Measurements from ENCODE around the gene FARP2.
"Not testable (repeated sequence)": the region's sequence is repeated elsewhere in the genome, so short reads cannot be mapped to it uniquely, and the experiment has no call there.

Gene FARP2

GRCh38 chr2:241393524-241394196, 37.6 kb downstream of the FARP2 start:
- Histone ChIP-seq H3K4me2 (ENCODE audit: insufficient read depth, low read length, poor library complexity, severe bottlenecking) (no peak overlapping the region), H4K8ac (ENCODE audit: low read depth, low read length) (no peak overlapping the region), H3K27ac (replicated peaks; ENCODE audit: low read length) (peak overlapping the region; percentile 4), H2AK5ac (ENCODE audit: low read depth, low read length) (no peak overlapping the region), H3K79me1 (ENCODE audit: low read depth, low read length) (no peaks in the 10 kb centered on the region), H3K4me3 (ENCODE audit: low read length in 2 of 2) (no peak overlapping the region), H4K91ac (ENCODE audit: low read depth, low read length, poor library complexity) (no peak overlapping the region), H3K14ac (ENCODE audit: low read length) (no peak overlapping the region), H3K27me3 (ENCODE audit: control insufficient read depth in 3 of 3, insufficient read depth in 3 of 3, low read depth in 1 of 3, low read length in 3 of 3) (no peaks in the 10 kb centered on the region), H2BK5ac (ENCODE audit: low read length) (no peak overlapping the region), H2BK120ac (ENCODE audit: low read depth, low read length) (no peak overlapping the region), H3K9me3 (replicated peaks in 1 of 2; ENCODE audit: control insufficient read depth in 2 of 2, insufficient read depth in 1 of 2, low read depth in 1 of 2, low read length in 2 of 2) (peaks cover under 1 to 1% of the 10 kb centered on the region in 2 donors), H3K36me3 (replicated peaks in 1 of 2; ENCODE audit: control insufficient read depth in 2 of 2, insufficient read depth in 2 of 2, low read length in 2 of 2) (peaks cover 4 to 14% of the 10 kb centered on the region in 2 donors), H3K18ac (ENCODE audit: low read length) (no peak overlapping the region), H3K9ac (ENCODE audit: low read depth, low read length, poor library complexity) (no peak overlapping the region), H2BK12ac (ENCODE audit: low read length) (no peak overlapping the region), H2AFZ (ENCODE audit: low read length) (no peak overlapping the region), H3K23ac (ENCODE audit: low read depth, low read length, poor library complexity) (no peak overlapping the region), H3K4ac (ENCODE audit: low read length) (no peak overlapping the region), H2BK15ac (ENCODE audit: low read length) (no peak overlapping the region), H3K4me1 (ENCODE audit: control insufficient read depth in 2 of 2, insufficient read depth in 1 of 2, low read depth in 1 of 2, low read length in 2 of 2) (no peaks in the 10 kb centered on the region)
- DNase-seq (ENCODE audit: low spot score) = no peak
- WGBS, 2 donors (ENCODE audit: extremely low coverage in 2 of 2, insufficient read length in 2 of 2, insufficient replicate concordance in 1 of 2) = no CpG with 5 or more reads among the region's 3 CpGs

GRCh38 chr2:241396809-241397208, 40.7 kb downstream of the FARP2 start:
- not testable (repeated sequence) for H3K9me3 ChIP-seq (replicated peaks in 1 of 2; ENCODE audit: control insufficient read depth in 2 of 2, insufficient read depth in 1 of 2, low read depth in 1 of 2, low read length in 2 of 2); H3K4me1 ChIP-seq (ENCODE audit: control insufficient read depth in 2 of 2, insufficient read depth in 1 of 2, low read depth in 1 of 2, low read length in 2 of 2); H3K4ac ChIP-seq (ENCODE audit: low read length); H2BK120ac ChIP-seq (ENCODE audit: low read depth, low read length); H3K14ac ChIP-seq (ENCODE audit: low read length); H3K18ac ChIP-seq (ENCODE audit: low read length); H2AFZ ChIP-seq (ENCODE audit: low read length); H3K27me3 ChIP-seq (ENCODE audit: control insufficient read depth in 3 of 3, insufficient read depth in 3 of 3, low read depth in 1 of 3, low read length in 3 of 3); H4K91ac ChIP-seq (ENCODE audit: low read depth, low read length, poor library complexity); DNase-seq (ENCODE audit: low spot score); H2BK15ac ChIP-seq (ENCODE audit: low read length); H3K9ac ChIP-seq (ENCODE audit: low read depth, low read length, poor library complexity); H4K8ac ChIP-seq (ENCODE audit: low read depth, low read length); H2AK5ac ChIP-seq (ENCODE audit: low read depth, low read length); H2BK12ac ChIP-seq (ENCODE audit: low read length); H3K27ac ChIP-seq (replicated peaks; ENCODE audit: low read length); H3K4me3 ChIP-seq (ENCODE audit: low read length in 2 of 2); H3K79me1 ChIP-seq (ENCODE audit: low read depth, low read length); H2BK5ac ChIP-seq (ENCODE audit: low read length); H3K23ac ChIP-seq (ENCODE audit: low read depth, low read length, poor library complexity); H3K4me2 ChIP-seq (ENCODE audit: insufficient read depth, low read length, poor library complexity, severe bottlenecking)
- no CpG with 5 or more reads among the region's 6 CpGs for WGBS, 2 donors (ENCODE audit: extremely low coverage in 2 of 2, insufficient read length in 2 of 2, insufficient replicate concordance in 1 of 2)
- H3K36me3 ChIP-seq (replicated peaks in 1 of 2; ENCODE audit: control insufficient read depth in 2 of 2, insufficient read depth in 2 of 2, low read length in 2 of 2) = peaks cover 4 to 11% of the 10 kb centered on the region in 2 donors

GRCh38 chr2:241399941-241400922, 44.1 kb downstream of the FARP2 start:
- H2AFZ ChIP-seq (ENCODE audit: low read length) = no peak overlapping the region
- H4K91ac ChIP-seq (ENCODE audit: low read depth, low read length, poor library complexity) = no peak overlapping the region
- no peak overlapping the region for H3K4me3 ChIP-seq (ENCODE audit: low read length in 2 of 2)
- H3K27ac ChIP-seq (replicated peaks; ENCODE audit: low read length) = no peak overlapping the region
- no peak for DNase-seq (ENCODE audit: low spot score)
- no peak overlapping the region for H2BK15ac ChIP-seq (ENCODE audit: low read length)
- H2BK5ac ChIP-seq (ENCODE audit: low read length) = no peak overlapping the region
- whole genome bisulfite sequencing, 2 donors (ENCODE audit: extremely low coverage in 2 of 2, insufficient read length in 2 of 2, insufficient replicate concordance in 1 of 2) = no CpG with 5 or more reads among the region's 10 CpGs
- H3K79me1 ChIP-seq (ENCODE audit: low read depth, low read length) = no peaks in the 10 kb centered on the region
- no peaks in the 10 kb centered on the region for H3K4me1 ChIP-seq (ENCODE audit: control insufficient read depth in 2 of 2, insufficient read depth in 1 of 2, low read depth in 1 of 2, low read length in 2 of 2)
- H2BK12ac ChIP-seq (ENCODE audit: low read length) = no peak overlapping the region
- H3K23ac ChIP-seq (ENCODE audit: low read depth, low read length, poor library complexity) = no peak overlapping the region
- H2BK120ac ChIP-seq (ENCODE audit: low read depth, low read length) = no peak overlapping the region
- H2AK5ac ChIP-seq (ENCODE audit: low read depth, low read length) = no peak overlapping the region
- H3K36me3 ChIP-seq (replicated peaks in 1 of 2; ENCODE audit: control insufficient read depth in 2 of 2, insufficient read depth in 2 of 2, low read length in 2 of 2) = peaks cover 0 to 8% of the 10 kb centered on the region in 2 donors
- H3K18ac ChIP-seq (ENCODE audit: low read length) = no peak overlapping the region
- no peaks in the 10 kb centered on the region for H3K9me3 ChIP-seq (replicated peaks in 1 of 2; ENCODE audit: control insufficient read depth in 2 of 2, insufficient read depth in 1 of 2, low read depth in 1 of 2, low read length in 2 of 2)
- no peaks in the 10 kb centered on the region for H3K27me3 ChIP-seq (ENCODE audit: control insufficient read depth in 3 of 3, insufficient read depth in 3 of 3, low read depth in 1 of 3, low read length in 3 of 3)
- H3K14ac ChIP-seq (ENCODE audit: low read length) = no peak overlapping the region
- no peak overlapping the region for H3K9ac ChIP-seq (ENCODE audit: low read depth, low read length, poor library complexity)
- no peak overlapping the region for H3K4me2 ChIP-seq (ENCODE audit: insufficient read depth, low read length, poor library complexity, severe bottlenecking)
- no peak overlapping the region for H4K8ac ChIP-seq (ENCODE audit: low read depth, low read length)
- no peak overlapping the region for H3K4ac ChIP-seq (ENCODE audit: low read length)

- H3K79me1 ChIP-seq (ENCODE audit: low read depth, low read length) = no peaks in the 10 kb centered on the region
- no peaks in the 10 kb centered on the region for H3K9me3 ChIP-seq (replicated peaks in 1 of 2; ENCODE audit: control insufficient read depth in 2 of 2, insufficient read depth in 1 of 2, low read depth in 1 of 2, low read length in 2 of 2)
- H3K18ac ChIP-seq (ENCODE audit: low read length) = no peak overlapping the region
- H4K8ac ChIP-seq (ENCODE audit: low read depth, low read length) = no peak overlapping the region
- H2BK12ac ChIP-seq (ENCODE audit: low read length) = no peak overlapping the region
- no peak overlapping the region for H2AK5ac ChIP-seq (ENCODE audit: low read depth, low read length)
- H3K14ac ChIP-seq (ENCODE audit: low read length) = no peak overlapping the region
- H2AFZ ChIP-seq (ENCODE audit: low read length) = no peak overlapping the region
- no peak overlapping the region for H4K91ac ChIP-seq (ENCODE audit: low read depth, low read length, poor library complexity)
- no peak overlapping the region for H2BK120ac ChIP-seq (ENCODE audit: low read depth, low read length)
- H3K4ac ChIP-seq (ENCODE audit: low read length) = no peak overlapping the region
- H3K36me3 ChIP-seq (replicated peaks in 1 of 2; ENCODE audit: control insufficient read depth in 2 of 2, insufficient read depth in 2 of 2, low read length in 2 of 2) = peaks cover 17 to 50% of the 10 kb centered on the region in 2 donors
- no peak overlapping the region for H2BK5ac ChIP-seq (ENCODE audit: low read length)
- no peak overlapping the region for H3K4me2 ChIP-seq (ENCODE audit: insufficient read depth, low read length, poor library complexity, severe bottlenecking)
- no peaks in the 10 kb centered on the region for H3K4me1 ChIP-seq (ENCODE audit: control insufficient read depth in 2 of 2, insufficient read depth in 1 of 2, low read depth in 1 of 2, low read length in 2 of 2)
- no peaks in the 10 kb centered on the region for H3K27me3 ChIP-seq (ENCODE audit: control insufficient read depth in 3 of 3, insufficient read depth in 3 of 3, low read depth in 1 of 3, low read length in 3 of 3)
- no peak overlapping the region for H3K23ac ChIP-seq (ENCODE audit: low read depth, low read length, poor library complexity)
- no peak overlapping the region for H3K9ac ChIP-seq (ENCODE audit: low read depth, low read length, poor library complexity)
- no peak overlapping the region for H3K27ac ChIP-seq (replicated peaks; ENCODE audit: low read length)
- H2BK15ac ChIP-seq (ENCODE audit: low read length) = no peak overlapping the region
- no peak for DNase-seq (ENCODE audit: low spot score)
- H3K4me3 ChIP-seq (ENCODE audit: low read length in 2 of 2) = no peak overlapping the region
Observed at GRCh38 chr2:241408849-241409248, 52.8 kb downstream of the FARP2 start.
